Activated T-cell treated with anti-CD3 and anti-CD28 coated beads for 1 hour (primary cell): ENCODE data around the gene REC8.
A peak's percentile ranks its signal among the peaks of the same experiment; 100 is the strongest.

Source experiments
- DNase-seq: peaks from one replicate; pipeline ENCODE4 v3.0.0-alpha.2; 2020; ENCODE audit warnings: low read depth

Gene REC8

GRCh38 chr14:24159777-24160498 is 11.9 kb upstream of the REC8 start:
- DNase-seq: no peak

DNA sequence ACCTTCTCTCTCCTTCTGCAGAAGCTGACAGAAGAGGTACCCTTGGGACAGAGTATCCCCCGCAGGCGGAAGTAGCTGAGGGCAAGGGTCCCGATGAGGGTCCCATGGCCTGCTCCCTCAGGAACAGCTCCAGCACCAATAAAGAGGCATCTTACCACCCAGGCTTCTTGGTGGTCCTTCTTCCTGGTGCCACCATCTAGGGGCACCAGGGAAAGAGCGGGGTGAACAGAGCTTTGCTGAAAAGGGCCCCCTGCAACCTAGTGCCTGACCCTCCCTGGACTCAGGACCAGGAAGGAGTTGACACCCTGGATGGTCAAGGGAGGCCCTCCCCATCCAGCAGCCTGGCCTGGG is 11.4 kb upstream of the REC8 start:
- no peak for DNase-seq

DNA sequence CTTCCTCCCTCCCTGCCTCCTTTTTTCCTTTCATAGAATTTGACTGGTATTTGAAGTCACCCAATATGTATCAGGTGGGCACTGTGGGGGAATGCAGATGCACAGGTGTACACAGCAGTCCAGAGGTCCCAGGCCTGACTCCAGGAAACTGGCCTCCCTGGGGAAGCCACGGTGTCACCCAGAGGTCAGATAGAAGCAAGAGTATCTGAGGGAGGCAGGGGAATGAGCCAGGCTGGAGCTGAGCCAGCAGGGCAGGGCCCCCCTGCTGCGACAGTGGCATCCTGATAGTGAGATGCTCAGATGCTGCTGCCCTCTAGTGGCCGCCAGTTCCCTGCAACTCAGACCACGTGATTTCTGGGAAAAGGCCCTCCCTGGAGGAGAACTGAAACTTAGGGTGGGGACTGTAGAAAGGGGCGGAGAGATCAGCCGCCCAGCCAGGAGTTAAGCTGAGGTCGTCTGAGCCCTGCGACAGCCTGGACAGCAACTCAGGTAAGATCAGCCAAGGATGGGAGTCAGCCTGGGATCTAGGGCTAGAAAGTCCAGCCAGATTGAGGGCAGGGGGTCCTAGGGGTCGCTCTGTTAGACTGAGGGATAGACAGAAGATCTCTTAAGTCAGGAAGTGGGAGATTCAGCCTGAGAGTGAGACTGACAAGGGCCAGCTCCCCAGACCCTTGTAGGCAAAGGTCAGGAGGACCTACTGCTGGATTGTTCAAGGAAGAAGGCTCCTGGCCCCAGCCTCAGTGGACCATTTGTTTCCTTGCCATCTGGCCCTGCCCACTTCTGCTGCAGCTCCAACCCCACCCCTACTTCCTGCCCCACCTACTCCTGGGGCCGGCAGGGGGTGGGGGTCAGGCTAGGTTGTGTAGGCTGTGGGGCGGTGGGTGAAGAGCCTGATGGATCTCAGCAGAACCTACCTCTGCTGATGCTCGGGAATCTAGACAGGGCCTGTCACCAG is 10.8 kb upstream of the REC8 start, which contains the start of gene IRF9:
Gene IRF9 (plus strand): TSS at position 416 of the 955 bp plus-strand sequence. CDS start 880 bp downstream, outside the sequence.
- DNase-seq: peak; percentile 96

DNA sequence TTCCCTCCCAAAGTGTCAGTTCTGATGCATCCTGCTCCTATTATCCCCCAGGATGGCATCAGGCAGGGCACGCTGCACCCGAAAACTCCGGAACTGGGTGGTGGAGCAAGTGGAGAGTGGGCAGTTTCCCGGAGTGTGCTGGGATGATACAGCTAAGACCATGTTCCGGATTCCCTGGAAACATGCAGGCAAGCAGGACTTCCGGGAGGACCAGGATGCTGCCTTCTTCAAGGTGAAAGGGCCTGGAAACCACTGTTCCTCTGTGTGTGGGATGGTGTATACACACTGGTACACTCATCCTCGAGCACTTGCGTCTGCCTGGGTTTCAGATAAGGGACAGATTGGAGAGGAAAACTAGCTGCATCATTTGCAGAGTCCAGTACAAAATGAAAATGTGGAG is 9.8 kb upstream of the REC8 start:
- no peak for DNase-seq

DNA sequence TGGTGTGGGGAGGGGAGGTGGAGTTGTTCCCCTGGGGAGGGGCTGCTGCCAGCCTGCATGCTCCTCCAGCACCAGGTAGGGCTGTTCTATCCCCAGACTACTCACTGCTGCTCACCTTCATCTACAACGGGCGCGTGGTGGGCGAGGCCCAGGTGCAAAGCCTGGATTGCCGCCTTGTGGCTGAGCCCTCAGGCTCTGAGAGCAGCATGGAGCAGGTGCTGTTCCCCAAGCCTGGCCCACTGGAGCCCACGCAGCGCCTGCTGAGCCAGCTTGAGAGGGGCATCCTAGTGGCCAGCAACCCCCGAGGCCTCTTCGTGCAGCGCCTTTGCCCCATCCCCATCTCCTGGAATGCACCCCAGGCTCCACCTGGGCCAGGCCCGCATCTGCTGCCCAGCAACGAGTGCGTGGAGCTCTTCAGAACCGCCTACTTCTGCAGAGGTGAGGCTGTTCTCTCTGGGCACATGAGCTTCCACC is 7.3 kb upstream of the REC8 start:
- no peak for DNase-seq

GRCh38 chr14:24165785-24166184 is 6.1 kb upstream of the REC8 start:
- DNase-seq: no peak

DNA sequence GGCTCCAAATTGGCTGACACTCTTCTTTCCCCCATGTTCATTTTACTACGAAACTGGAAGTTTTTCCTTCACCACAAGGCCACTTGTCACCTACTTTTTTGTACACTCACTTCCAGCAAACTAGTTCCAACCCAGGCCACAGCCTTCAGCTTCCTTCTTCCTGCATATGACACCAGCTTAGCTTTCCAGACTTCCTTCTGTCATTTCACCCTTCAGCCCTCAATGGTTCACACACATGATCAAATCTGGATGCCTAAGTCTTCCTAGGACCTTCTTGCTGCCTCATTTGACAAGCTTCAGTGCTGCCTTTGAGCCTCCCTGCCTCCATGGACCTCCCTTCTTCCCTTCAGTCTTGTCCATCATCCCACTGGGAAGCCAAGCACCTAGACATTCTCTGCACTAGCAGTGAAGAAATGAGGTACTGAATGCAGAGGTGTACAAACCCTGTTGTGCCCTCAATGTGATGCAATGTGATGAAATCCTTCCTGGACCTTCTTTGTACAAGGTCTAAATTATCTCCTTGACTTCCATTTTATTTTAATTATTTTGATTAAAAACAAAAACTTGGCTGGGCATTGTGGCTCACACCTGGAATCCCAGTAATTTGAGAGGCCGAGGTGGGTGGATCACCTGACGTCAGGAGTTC is 4.3 kb upstream of the REC8 start:
- DNase-seq: no peak

DNA sequence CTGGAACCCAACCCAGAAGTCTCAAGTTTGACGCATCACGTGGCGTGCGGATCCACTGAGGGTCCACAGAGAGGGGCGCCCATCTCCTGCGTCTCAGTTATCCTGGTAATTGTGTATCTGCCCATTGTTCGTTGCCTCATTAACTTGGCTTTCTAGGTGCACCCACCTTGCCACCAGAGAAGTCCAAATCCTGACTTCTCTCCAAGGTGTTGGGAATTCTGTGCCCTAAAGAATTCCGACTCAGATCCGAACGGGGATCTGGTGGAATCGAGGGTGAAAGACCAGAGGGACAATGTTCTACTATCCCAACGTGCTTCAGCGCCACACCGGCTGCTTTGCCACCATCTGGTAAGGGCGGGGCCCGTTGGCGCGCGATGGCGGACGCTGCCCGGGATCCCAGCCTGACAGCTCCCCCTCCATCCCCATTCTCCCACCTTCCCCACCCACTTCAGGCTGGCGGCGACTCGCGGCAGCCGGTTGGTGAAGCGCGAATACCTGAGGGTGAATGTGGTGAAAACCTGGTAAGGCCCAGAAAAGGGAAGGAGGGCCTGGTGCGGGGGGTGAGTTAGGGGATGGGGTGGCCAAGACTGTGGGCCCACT is 481 bp downstream of the REC8 start:
- DNase-seq: no peak

- DNase-seq: no peak
Observed at GRCh38 chr14:24172871-24173281, 996 bp downstream of the REC8 start.

DNA sequence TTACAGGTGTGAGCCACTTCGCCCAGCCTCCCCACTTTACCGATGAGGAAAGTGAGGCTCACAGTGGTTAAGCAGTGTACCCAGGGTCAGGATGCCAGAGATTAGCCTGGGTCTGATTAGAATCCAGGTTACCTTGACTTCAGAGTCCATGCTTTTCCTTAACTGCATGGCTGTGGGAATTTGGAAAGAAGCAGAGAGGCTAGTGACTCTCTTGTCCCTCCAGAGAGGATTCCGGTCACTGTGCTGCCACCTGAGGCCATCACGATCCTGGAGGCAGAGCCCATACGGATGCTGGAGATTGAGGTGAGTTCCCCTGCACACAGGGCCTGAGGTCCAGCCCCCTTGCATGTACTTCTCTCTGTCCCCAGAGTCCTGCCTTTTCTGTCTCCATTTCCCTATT is 4.7 kb downstream of the REC8 start:
- no peak for DNase-seq

GRCh38 chr14:24177041-24177825 is 5.4 kb downstream of the REC8 start:
- no peak for DNase-seq

DNA sequence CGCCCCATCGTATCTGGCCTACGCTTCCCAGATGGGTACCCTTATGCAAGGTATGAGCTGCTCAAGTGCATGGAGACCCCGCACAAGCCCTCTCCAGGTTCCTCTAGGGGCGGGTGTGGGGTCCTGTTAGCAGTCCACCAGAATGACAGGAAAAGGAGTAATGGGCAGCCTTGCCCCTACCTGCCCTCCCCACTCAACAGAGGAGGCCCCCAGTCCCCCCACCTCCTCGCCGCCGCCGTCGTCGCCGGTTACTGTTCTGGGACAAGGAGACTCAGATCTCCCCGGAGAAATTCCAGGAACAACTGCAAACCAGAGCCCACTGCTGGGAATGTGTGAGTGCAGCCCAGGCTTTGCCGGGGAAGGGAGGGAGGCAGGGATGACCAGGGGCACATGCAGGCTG is 6.0 kb downstream of the REC8 start:
- DNase-seq: no peak

DNA sequence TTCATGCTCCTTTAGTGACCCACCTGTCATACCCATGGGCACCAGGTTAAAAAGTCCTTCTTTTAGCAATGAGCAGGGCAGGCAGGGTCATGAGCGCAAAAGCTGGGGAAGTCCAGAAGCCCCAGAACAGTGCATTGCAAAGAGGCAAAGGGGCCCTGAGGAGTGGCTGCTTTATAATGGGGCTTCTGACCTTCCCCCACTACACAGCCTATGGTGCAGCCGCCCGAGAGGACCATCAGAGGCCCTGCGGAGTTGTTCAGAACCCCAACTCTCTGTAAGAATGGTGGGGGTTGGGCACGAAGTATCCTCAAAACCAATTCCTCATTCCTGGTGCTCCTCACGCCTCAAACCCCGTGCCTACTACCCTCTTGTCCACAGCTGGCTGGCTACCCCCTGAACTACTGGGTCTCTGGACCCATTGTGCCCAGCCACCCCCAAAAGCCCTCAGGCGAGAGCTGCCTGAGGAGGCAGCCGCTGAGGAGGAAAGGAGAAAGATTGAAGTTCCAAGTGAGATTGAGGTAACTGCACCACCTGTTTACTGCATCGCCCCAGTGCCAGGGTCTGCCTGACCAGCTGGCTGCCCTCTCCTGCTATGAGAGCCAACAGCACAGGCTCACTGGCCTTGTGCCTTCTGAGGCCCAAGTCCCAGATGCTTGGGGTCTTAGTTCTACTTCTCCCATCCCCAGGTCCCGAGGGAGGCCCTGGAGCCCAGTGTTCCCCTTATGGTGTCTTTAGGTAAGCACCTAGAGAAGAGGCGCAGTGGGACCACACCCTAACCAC is 6.7 kb downstream of the REC8 start:
- no peak for DNase-seq

DNA sequence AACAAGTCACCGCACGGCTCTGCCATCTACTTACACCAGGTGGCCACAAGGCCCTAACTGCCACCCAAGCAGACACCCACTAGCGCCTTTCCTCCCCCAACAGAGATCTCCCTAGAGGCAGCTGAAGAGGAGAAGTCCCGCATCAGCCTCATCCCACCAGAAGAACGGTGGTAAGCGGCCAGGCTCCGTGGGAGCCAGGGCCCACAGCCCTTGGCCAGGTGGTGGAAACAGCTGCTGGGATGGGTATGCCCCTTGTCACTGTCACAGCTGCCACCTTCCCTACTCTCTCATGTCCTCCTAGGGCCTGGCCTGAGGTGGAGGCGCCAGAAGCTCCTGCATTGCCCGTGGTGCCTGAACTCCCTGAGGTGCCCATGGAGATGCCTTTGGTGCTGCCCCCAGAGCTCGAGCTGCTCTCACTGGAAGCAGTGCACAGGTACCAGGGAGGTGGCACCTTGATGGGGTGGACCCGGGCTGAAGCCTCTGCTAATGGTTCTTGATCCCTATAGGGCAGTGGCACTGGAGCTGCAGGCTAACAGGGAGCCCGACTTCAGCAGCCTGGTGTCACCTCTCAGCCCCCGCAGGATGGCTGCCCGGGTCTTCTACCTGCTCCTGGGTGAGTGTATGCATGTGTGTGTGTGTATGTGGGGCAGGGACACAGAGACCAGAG is 7.5 kb downstream of the REC8 start:
- DNase-seq: no peak

DNA sequence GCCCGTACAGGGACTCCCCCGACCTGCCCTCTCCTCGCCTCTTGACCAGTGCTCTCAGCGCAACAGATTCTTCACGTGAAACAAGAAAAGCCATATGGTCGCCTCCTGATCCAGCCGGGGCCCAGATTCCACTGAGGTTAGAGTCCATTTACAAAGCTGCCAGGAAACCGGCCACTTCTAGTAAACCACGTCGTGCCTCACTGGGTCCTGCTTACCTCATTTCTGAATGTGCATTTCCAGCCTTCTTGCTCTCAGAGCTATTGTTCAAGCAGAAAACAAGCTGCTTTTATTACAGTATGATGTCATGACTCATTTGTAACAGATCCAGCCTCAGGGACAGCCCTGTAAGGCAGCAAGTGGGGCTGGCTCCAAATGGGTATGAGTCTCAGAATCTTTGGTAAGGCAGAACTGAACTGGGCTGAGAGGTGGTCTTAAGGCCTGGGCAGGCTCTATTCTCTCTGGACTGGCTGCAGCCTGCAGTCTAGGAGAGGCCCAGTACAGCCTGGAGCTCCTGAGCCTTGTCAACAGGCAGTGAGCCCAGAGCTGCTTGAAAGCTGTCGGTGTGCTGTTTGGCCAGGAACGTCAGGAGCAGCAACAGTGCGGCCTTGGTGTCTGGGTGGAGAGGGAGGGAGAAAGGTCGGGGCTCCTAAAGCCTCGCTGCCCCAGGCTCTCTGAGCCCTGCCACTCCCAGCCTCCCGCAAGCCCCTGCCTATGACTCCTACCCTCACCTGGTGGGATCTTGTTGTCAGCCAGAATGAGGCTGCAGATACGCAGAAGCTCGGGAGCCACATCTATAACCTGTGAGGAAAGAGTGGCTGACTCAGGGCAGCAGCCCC is 8.3 kb downstream of the REC8 start:
- DNase-seq: no peak

GRCh38 chr14:24181371-24182077 is 9.6 kb downstream of the REC8 start:
- DNase-seq: no peak

DNA sequence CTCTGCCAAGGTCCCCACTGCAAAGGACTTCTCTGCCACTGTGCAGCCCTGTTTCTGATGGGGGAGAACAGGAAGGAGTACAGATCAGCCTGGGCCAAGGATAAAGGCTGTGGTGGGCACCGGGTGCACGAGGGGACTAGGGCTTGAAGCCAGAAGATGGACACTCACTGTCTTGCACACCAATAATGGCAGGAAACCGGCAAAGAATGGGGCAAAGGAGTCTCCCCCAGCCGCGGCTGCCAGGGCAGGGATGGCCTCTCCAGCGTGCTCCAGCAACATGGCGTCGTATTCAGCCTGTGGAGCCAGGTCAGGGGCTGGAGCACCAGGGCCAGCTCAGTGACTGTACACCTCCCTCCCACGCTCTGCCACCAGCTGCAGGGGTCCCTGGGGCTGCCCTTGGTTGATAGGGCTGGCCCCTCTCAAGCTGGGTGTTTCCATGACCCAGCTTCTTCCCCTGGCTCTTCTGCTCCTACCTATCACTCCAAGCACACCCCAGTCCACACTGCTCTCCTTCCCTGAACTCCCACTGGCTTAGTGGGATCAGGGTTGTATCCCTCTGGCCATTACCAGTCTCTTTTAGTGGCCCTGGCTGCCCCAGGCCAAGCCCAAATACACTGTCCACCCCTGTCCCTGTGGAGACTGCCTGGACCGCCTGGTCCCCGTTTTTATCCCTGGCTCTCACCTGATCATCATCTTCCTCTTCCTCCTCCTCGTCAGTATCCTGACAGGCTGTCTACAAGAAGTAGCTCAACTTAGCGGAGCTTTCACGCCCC is 10.4 kb downstream of the REC8 start:
- no peak for DNase-seq

DNA sequence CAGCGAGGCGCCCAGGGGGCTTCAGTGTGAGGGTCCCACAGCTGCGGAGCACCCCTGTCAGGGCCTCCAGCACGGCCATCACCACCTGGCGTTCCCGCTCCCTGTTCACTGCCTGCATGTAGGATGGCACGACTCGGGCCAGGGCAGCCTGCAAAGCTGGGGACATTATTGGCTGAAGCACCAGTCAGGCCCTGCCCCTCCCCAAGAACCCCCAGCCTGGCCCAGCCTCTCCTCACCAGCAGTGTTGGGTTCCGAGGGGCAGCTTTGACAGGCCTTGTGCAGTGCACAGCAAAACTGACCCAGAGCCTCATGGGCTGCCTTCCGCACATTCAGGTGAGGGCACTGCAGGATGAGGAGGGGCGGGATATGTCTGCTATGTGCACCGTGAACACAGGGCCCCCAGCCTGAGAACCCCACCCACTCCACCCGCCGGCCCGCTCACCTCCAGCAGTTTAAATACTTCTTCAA is 11.2 kb downstream of the REC8 start:
- no peak for DNase-seq
